NCI-H2107 (cell line): Measurements from ENCODE around the gene ZNF557.
"Not testable (repeated sequence)": the region's sequence is repeated elsewhere in the genome, so short reads cannot be mapped to it uniquely, and the experiment has no call there.

ENCODE experiments used
- DNase-seq: peaks from one replicate; lab custom pipeline; 2025; lab: John Stamatoyannopoulos, UW

The ZNF557 gene

GRCh38 chr19:7069042-7069903 lies at the start of gene ZNF557:
Gene ZNF557 (plus strand): TSS chr19:7069703. CDS start chr19:7075075, 5,372 bp downstream.
- peak; percentile 86 for DNase-seq

DNA sequence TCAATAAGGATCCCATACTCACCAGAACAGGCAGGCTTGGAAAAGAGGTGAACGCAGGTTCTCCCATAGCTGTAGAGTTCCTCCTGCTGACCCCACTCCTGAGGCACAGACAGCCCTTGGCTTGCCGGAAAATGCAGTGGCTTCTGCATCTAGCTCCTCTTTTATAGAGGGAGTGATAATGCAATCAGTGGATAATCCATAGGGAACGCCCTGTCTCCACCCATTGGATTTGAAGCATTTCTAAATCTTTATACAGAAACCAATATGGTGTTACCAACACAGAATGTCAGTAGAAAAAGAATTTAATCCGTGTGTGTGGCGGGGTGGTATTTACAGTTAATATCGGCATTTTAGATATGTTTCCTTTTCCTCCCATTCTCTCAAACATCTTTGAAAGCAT lies 48.2 kb upstream of the ZNF557 start, which contains the start of gene MBD3L2B:
Gene MBD3L2B (minus strand): TSS at position 101 of the 400 bp plus-strand sequence. CDS start 34 bp downstream, at position 67.
- DNase-seq, result not testable (repeated sequence)

GRCh38 chr19:7028790-7029189 lies 40.7 kb upstream of the ZNF557 start:
- not testable (repeated sequence) for DNase-seq

DNA sequence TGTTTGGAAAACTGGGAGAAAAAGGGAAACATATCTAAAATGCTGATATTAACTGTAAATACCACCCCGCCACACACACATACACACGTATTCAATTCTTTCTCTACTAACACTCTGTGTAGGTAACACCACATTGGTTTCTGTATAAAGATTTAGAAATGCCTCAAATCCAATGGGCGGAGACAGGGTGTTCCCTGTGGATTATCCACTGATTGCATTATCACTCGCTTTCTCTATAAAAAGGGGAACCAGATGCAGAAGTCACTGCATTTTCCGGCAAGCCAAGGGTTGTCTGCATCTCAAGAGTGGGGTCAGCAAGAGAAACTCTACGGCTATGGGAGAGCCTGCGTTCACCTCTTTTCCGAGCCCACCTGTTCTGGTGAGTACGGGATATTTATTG lies 39.2 kb upstream of the ZNF557 start, which contains the start of gene MBD3L5:
Gene MBD3L5 (plus strand): TSS at position 301 of the 400 bp plus-strand sequence. CDS start 34 bp downstream, at position 335.
- not testable (repeated sequence) for DNase-seq

GRCh38 chr19:7040079-7040478 lies 29.4 kb upstream of the ZNF557 start, which contains the start of gene MBD3L4:
Gene MBD3L4 (minus strand): TSS chr19:7040179. CDS start chr19:7040144, 35 bp downstream.
- DNase-seq, result not testable (repeated sequence)

- DNase-seq, result not testable (repeated sequence)
Observed at GRCh38 chr19:7041563-7041962, 27.9 kb upstream of the ZNF557 start.

DNA sequence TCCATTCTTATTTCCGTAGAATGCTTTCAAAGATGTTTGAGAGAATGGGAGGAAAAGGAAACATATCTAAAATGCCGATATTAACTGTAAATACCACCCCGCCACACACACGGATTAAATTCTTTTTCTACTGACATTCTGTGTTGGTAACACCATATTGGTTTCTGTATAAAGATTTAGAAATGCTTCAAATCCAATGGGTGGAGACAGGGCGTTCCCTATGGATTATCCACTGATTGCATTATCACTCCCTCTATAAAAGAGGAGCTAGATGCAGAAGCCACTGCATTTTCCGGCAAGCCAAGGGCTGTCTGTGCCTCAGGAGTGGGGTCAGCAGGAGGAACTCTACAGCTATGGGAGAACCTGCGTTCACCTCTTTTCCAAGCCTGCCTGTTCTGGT lies 20.5 kb upstream of the ZNF557 start, which contains the start of gene MBD3L2:
Gene MBD3L2 (plus strand): TSS at position 301 of the 400 bp plus-strand sequence. CDS start 53 bp downstream, at position 354.
- DNase-seq, result not testable (repeated sequence)

DNA sequence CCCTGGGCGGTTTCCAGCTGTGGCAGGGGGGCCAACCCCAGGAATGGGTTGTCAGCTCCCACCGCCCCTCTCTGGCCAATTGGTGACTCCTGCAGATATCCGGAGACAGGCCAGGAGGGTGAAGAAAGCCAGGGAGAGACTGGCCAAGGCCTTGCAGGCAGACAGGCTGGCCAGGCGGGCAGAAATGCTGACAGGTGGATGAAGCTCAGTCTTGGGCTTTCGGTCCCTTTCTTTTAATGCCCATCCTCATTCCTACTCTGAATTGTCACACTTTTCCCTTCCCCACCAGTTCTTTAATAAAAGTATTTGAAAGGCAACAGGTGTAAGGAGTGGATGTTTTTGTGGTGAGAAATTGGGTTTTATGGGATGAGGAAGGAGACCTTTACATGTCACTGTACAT lies 18.1 kb upstream of the ZNF557 start:
- DNase-seq, result not testable (repeated sequence)

GRCh38 chr19:7052896-7053295 lies 16.6 kb upstream of the ZNF557 start:
- not testable (repeated sequence) for DNase-seq

DNA sequence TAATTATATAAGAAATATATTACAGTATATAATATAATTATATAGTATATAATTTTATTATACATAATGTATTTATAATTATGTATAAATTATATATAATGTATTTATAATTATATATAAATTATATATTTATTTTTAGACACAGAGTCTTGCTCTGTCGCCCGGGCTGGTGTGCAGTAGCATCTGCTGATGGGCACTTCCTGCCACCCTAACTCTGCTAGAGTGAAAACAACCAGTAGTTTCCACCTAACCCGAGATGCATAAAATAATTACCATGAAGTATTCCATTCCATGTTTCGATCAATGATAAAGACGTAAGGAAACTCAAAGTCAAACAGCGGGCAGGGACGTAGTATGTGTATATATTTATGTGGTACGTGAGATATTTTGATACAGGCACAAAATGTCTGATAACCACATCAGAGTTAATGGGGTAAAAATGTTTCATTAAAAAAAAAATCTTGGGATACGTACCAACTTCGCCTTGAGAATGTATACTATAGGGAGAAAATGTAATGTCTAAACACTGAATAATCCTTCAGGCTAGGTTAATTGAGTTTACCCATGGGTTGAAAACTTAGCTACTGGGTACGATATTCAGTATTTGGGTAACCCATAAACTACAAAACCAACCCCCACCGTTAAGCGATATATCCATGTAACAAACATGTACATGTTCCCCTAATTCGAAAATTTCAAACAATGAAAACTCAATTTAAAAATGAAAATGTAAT lies 14.7 kb upstream of the ZNF557 start:
- DNase-seq, result not testable (repeated sequence)

GRCh38 chr19:7055679-7056078 lies 13.8 kb upstream of the ZNF557 start:
- DNase-seq, result not testable (repeated sequence)

DNA sequence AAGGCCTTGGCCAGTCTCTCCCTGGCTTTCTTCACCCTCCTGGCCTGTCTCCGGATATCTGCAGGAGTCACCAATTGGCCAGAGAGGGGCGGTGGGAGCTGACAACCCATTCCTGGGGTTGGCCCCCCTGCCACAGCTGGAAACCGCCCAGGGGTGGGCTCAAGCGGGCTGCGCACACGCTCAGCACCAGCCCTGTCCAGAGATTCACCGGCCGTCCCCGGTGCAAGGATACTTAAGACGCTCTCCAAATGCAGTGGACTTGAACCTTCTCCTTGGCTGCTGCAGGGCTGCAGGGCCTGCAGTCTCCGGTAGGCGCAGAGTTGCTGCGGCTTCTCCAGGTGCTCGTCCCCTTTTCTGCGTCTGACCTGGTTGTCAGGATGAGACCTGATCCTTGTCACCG lies 13.1 kb upstream of the ZNF557 start:
- not testable (repeated sequence) for DNase-seq

DNA sequence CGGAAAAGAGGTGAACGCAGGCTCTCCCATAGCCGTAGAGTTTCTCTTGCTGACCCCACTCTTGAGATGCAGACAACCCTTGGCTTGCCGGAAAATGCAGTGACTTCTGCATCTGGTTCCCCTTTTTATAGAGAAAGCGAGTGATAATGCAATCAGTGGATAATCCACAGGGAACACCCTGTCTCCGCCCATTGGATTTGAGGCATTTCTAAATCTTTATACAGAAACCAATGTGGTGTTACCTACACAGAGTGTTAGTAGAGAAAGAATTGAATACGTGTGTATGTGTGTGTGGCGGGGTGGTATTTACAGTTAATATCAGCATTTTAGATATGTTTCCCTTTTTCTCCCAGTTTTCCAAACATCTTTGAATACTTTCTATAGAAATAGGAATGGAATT lies 10.9 kb upstream of the ZNF557 start, which contains the start of gene MBD3L3:
Gene MBD3L3 (minus strand): TSS at position 101 of the 400 bp plus-strand sequence. CDS start 71 bp downstream, at position 30.
- DNase-seq, result not testable (repeated sequence)

DNA sequence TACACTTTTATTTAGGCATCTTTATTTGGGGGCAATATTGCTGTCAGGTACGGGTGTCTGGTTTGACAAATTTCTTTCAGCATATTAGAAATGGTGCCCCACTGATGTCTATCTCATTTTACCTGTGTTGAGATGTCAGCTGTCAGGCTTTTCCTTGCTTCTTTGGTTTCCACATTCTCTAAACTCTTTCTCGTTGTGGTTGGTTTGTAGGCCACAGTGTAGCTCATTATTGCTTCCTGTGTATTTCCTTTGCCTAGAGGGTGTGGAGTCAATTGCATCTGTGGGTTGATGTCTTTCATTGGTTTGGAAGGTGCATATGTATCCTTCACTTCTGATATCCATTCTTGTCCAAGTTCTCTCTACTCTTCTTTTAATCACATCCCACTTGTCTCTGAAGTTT lies 9.5 kb upstream of the ZNF557 start:
- DNase-seq, result not testable (repeated sequence)

DNA sequence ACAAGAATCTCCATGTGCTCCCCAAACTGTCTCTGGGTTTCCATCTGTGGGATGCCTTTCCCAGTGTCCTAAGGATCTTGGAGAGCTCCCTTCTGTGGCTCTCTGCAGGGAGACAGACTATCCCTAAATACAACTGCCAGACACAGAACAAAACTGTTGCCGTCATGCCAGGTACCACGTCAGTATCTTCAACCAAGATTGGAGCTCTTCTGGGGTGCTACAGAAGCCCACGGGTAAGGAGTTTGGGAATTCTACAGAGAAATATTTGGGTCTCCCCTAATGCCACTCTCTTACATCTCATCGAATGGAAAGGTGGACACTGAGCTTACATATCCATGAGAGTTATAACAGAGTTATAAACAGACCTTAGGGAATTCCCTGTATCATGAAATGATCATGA lies 6.2 kb upstream of the ZNF557 start:
- no peak for DNase-seq

DNA sequence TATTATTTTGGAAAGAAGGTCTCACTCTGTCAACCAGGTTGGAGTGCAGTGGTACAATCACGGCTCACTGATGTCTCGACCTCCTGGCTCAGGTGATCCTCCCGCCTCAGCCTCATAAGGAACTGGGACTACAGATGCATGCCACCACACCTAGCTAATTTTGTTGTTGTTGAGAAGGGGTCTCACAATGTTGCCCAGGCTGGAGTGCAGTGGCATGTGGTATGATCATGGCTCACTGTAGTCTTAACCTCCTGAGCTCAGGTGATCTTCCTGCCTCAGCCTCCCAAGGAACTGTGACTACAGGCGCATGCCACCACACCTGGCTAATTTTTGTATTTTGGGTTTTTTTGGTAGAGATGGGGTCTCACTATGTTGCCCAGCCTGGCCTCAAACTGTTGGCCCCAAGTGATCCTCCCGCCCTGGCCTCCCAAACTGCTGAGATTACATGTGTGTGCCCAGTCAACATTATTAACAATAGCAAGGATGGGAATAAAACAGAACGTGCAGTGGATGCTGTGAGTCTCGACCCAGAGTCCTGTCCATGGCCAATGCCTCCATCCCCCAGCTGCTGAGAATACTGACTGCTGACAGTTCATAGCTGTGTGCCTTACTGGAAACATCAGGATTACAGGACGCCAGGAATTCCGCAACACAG lies 5.6 kb upstream of the ZNF557 start:
- DNase-seq, result no peak

DNA sequence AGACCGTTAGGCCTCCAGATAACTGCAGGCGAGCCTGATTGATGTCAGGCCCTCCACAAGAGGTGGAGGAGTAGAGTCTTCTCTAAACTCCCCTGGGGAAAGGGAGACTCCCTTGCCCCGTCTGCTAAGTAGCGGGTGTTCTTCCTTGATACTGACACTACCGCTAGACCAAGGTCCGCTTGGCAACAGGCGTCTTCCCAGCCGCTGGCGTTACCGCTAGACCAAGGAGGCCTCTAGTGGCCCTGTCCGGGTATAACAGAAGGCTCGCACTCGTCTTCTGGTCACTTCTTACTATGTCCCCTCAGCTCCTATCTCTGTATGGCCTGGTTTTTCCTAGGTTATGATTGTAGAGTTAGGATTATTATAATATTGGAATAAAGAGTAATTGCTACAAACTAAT lies 2.4 kb upstream of the ZNF557 start:
- not testable (repeated sequence) for DNase-seq

DNA sequence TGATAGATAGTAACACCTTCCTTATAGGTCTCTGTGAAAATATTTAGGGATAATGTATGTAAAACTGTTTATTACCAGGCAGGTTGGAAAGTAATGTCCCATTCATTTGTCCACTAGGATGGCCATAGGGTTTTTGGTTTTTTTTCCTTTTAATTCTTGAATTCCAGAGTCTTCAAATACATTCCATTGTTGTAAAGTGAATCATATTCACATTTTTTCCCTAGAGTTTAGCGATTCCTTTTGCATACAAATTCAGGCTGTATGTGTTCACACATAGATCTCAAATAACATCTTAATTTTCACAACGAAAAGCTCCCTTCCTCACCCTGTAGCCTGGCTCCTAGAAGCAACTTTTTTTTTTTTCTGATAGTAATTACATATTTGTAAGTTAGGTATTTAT lies 1.8 kb upstream of the ZNF557 start:
- DNase-seq, result no peak

DNA sequence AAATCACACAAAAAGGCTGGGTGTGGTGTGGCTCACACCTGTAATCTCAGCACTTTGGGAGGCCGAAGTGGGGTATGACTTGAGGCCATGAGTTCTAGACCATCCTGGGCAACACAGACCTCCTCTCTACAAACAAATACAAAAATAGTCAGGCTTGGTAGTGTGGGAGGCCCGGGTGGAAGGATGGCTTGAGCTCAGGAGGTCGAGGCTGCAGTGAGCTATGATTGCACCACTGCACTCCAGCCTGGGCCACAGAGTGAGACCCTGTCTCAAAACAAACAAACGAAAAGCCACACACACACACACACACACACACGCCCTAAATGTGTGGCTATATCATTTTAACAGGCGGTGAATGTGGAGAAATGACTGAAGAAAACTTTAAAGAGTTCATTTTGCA lies 904 bp upstream of the ZNF557 start:
- no peak for DNase-seq

GRCh38 chr19:7069904-7070226 lies 362 bp downstream of the ZNF557 start:
- DNase-seq, result no peak

DNA sequence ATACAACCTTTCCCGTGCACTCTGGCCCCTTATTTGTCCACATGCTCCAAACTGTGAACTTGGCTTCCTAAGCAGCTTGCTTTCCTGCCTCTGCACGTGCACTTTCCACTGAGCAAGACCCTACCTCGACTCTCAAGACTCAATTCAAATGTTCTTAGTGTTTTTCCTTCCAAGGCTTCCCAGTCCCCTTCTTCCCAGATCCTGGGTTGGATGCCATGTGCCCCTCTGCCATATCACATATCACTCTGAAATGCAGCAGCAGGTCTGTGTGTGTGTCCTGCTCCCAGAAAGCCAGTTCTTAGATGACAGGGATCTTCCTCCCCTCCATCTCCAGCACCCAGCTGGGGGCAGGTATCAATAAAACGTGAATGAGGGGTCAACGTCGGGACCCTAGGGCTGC lies 3.0 kb downstream of the ZNF557 start:
- no peak for DNase-seq
